PC-9 (cell line): ENCODE measurements around the gene NUP160. TPM values are rescaled to one million over a fixed set of nuclear protein-coding genes. Genes with fewer than 3 reads are reported as not detected.
A peak's percentile ranks its signal among the peaks of the same experiment; 100 is the strongest.

ENCODE experiments used
- BruUV-seq: library from RNA; stranded (reverse); fragments of 400-500 nt; replicated peaks from 2 replicates; lab custom pipeline; 2021; lab: Mats Ljungman, UMichigan
- CTCF ChIA-PET: fragments of 300-600 bp; sonication (Branson Sonifier 250); formaldehyde crosslinking; loops from one replicate; lab custom pipeline; 2022; ENCODE audit warnings: antibody characterized with exemption; lab: Charles Lee
- POLR2A ChIA-PET: fragments of 300-600 bp; sonication (Branson Sonifier 250); formaldehyde crosslinking; loops from one replicate; lab custom pipeline; 2022; ENCODE audit warnings: antibody characterized with exemption; ENCODE audit not compliant: unreplicated experiment; lab: Charles Lee
- DNase-seq, 2 experiments: peaks; one replicate each; pipeline versions ENCODE4 v3.0.0 to v3.0.0-alpha.2; 2015 to 2022; ENCODE audit warnings: mixed read lengths in 1 of 2
- H2AFZ ChIP-seq: fragments of 200-600 bp; sonication (generic); 2 replicates; pipeline ENCODE4 v1.8.1; 2017; ENCODE audit warnings: antibody characterized with exemption
- H3F3A ChIP-seq: fragments of 200-600 bp; sonication (generic); 2 replicates; pipeline ENCODE4 v1.8.1; 2017; ENCODE audit warnings: antibody characterized with exemption, mild to moderate bottlenecking, low read depth; ENCODE audit not compliant: insufficient read depth
- H3K27ac ChIP-seq: fragments of 200-600 bp; sonication (generic); 2 replicates; pipeline ENCODE4 v1.6.1; 2016; ENCODE audit warnings: mixed run types
- H3K27me3 ChIP-seq: fragments of 200-600 bp; sonication (generic); 2 replicates; pipeline ENCODE4 v1.6.1; 2016; ENCODE audit warnings: low read depth, mixed run types; ENCODE audit not compliant: insufficient read depth
- H3K36me3 ChIP-seq: fragments of 200-600 bp; sonication (generic); 2 replicates; pipeline ENCODE4 v1.6.1; 2016; ENCODE audit warnings: low read depth, mixed run types
- H3K4me1 ChIP-seq: fragments of 200-600 bp; sonication (generic); replicated peaks from 2 replicates; pipeline ENCODE4 v1.6.1; 2016; ENCODE audit warnings: mixed run types; ENCODE audit not compliant: insufficient read depth
- H3K4me2 ChIP-seq: fragments of 200-600 bp; sonication (generic); 2 replicates; pipeline ENCODE4 v1.6.1; 2017; ENCODE audit warnings: mixed run types
- H3K4me3 ChIP-seq: fragments of 200-600 bp; sonication (generic); 2 replicates; pipeline ENCODE4 v1.6.1; 2016; ENCODE audit warnings: mixed run types
- H3K79me2 ChIP-seq: fragments of 200-600 bp; sonication (generic); 2 replicates; pipeline ENCODE4 v1.6.1; 2017; ENCODE audit warnings: low read depth, mixed run types
- H3K9me2 ChIP-seq: fragments of 200-600 bp; sonication (generic); 2 replicates; pipeline ENCODE4 v1.8.1; 2017; ENCODE audit warnings: mild to moderate bottlenecking; ENCODE audit not compliant: insufficient read depth
- H3K9me3 ChIP-seq: fragments of 200-600 bp; sonication (generic); 2 replicates; pipeline ENCODE4 v1.8.1; 2016; ENCODE audit warnings: low read depth; ENCODE audit not compliant: insufficient read depth
- H4K20me1 ChIP-seq: fragments of 200-600 bp; sonication (generic); 2 replicates; pipeline ENCODE4 v1.8.1; 2017; ENCODE audit not compliant: insufficient read depth
- CTCF ChIP-seq: fragments of 200-600 bp; sonication (generic); conservative IDR thresholded peaks from 2 replicates; pipeline ENCODE4 v1.6.1; 2017; ENCODE audit warnings: mixed run types, antibody characterized with exemption, mild to moderate bottlenecking, moderate library complexity
- EZH2 ChIP-seq: fragments of 200-600 bp; sonication (generic); IDR thresholded peaks from 2 replicates; pipeline ENCODE4 v1.8.0; 2017; ENCODE audit warnings: antibody characterized with exemption, low read depth
- intact Hi-C: fragments of 100-400 bp; cut with micrococcal nuclease; formaldehyde crosslinking; loops from one replicate; pipeline ENCODE4 v1.10.0; 2022; ENCODE audit not compliant: unreplicated experiment
- total RNA-seq: library from RNA; stranded (reverse); gene quantifications from 2 replicates; pipeline ENCODE4 v1.2.3, GENCODE V29; 2021

NUP160 gene
- total RNA-seq, 1 experiment from 2014 or later: 73.2 TPM

DNA sequence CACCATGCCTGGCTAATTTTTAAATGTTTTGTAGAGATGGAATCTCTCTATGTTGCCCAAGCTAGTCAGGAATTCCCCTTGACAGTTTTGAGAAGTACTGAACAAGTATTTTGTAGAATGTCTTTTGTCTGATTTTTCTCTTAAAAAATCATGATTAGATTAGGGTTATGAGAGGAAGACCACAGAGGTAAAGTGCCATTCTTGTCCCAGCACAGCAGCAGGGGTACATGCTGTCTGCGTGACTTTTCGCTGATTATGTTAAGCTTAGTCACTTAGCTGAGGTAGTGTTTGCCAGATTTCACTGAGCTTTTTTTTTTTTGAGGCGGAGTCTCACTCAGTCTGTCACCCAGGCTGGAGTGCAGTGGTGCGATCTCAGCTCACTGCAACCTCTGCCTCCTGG lies 13.6 kb upstream of the NUP160 start:
- no peak overlapping the region for H3K4me3 ChIP-seq
- intact Hi-C loops: loop anchor here (2.0 to 5.0 kb wide), 2 partner anchors 57 to 191 kb away; no protein-coding TSS in a partner anchor
- DNase-seq: peak in 1 of 2 experiments; percentile 29

DNA sequence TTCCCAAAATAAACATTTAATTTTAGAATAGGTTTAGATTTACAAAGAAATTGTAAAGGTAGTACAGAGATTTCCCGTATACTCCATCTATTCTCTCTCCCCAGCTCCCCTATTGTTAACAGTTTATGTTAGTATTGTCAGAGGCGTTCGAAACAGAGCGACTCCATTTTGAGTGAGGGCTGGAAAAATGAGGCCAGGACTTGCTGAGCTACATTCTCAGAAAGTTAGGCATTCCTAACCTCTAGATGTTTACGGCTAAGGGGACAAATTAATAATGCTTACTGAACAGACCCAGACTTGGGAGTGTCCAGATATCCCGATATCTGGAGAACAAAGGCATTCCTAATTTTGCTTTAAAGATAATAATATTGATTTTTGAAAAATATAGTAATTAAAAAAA lies 12.4 kb upstream of the NUP160 start:
- ChIA-PET POLR2A (interaction anchor here (0.5 to 0.7 kb wide), 5 partner anchors 11 to 45 kb away, joined by 4 to 11 read pairs (median 6); no protein-coding TSS in a partner anchor), CTCF (interaction anchor here (0.7 kb wide), 1 partner anchor 324 kb away, joined by 5 read pairs; no protein-coding TSS in a partner anchor)
- TF ChIP-seq CTCF: no peak
- no peak for TF ChIP-seq EZH2
- Histone ChIP-seq H3K36me3 (no peaks in the 10 kb centered on the region), H4K20me1 (no peaks in the 10 kb centered on the region), H3K27me3 (no peaks in the 10 kb centered on the region), H3K27ac (no peak overlapping the region), H3K4me2 (no peak overlapping the region), H3K4me3 (no peak overlapping the region), H2AFZ (0 out of 2 replicates have a peak overlapping the region, but pooled peaks have one; percentile 30), H3K9me2 (no peaks in the 10 kb centered on the region), H3K4me1 (peaks cover 16% of the 10 kb centered on the region), H3K9me3 (no peaks in the 10 kb centered on the region; the same call in 1 of the 2 replicates), H3K79me2 (no peaks in the 10 kb centered on the region), H3F3A (peaks cover 7% of the 10 kb centered on the region; the same call in 1 of the 2 replicates)
- no TSS peak for BruUV-seq
- intact Hi-C loops: loop anchor here (2.0 to 5.0 kb wide), 2 partner anchors 58 to 192 kb away; no protein-coding TSS in a partner anchor
- peak; percentile 25 to 56 for DNase-seq

More for the DNA sequence above, 13.6 kb upstream of the NUP160 start:
- H3K4me1 ChIP-seq: peaks cover 16% of the 10 kb centered on the region
- no peaks in the 10 kb centered on the region for H3K9me2 ChIP-seq
- no peak overlapping the region for H3K4me2 ChIP-seq
- H2AFZ ChIP-seq: no peak overlapping the region
- no TSS peak for BruUV-seq
- ChIA-PET POLR2A (interaction anchor here (0.6 to 0.7 kb wide), 7 partner anchors 10 to 125 kb away, joined by 3 to 9 read pairs (median 4); no protein-coding TSS in a partner anchor), CTCF (no interaction called here)
- no peaks in the 10 kb centered on the region for H4K20me1 ChIP-seq
- no peaks in the 10 kb centered on the region for H3K79me2 ChIP-seq
- H3K36me3 ChIP-seq: no peaks in the 10 kb centered on the region
- TF ChIP-seq EZH2: no peak
- no peak for TF ChIP-seq CTCF
- peaks cover 7% of the 10 kb centered on the region; the same call in 1 of the 2 replicates for H3F3A ChIP-seq
- no peaks in the 10 kb centered on the region for H3K27me3 ChIP-seq
- no peaks in the 10 kb centered on the region; the same call in 1 of the 2 replicates for H3K9me3 ChIP-seq
- H3K27ac ChIP-seq: no peak overlapping the region

DNA sequence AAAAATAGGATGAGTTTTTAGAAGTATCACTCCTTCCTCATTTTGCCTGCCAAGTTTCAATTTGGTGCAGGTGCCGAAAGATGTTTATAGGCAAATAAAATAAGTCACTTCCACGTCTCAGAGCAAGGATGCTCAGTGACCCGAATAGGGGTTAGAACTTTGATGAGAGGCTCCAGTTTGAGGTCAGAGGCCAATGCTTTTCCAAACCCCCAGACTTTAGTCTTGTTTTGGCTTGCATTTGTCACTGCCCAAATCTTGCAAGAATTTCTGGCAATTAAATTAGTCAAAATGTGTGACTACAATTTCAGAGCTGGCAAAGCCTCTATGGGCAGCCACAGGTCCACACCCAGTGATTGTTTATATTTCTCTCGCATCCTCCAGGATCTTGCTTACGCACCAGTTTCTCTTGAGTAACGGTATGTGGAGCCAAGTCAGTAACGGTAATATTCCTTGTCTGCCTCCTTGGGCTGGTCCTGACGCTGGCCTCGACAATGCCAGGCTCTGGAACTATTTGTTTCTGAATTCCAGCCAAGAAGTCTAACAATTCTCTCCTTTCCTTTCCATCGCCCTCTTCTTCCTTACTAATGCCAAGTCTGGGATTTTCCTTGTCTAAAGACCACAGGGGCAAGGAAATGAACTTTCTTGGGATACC lies 9.9 kb upstream of the NUP160 start:
- no peaks in the 10 kb centered on the region for H4K20me1 ChIP-seq
- ChIA-PET CTCF (interaction anchor here (1.1 kb wide), 1 partner anchor 66 kb away, joined by 3 read pairs; no protein-coding TSS in a partner anchor), POLR2A (no interaction called here)
- no peak for DNase-seq
- H3K4me2 ChIP-seq: no peak overlapping the region
- peaks cover 7% of the 10 kb centered on the region; the same call in 1 of the 2 replicates for H3F3A ChIP-seq
- TF ChIP-seq EZH2 (no peak), CTCF (no peak)
- intact Hi-C loops: no loop called here
- no peaks in the 10 kb centered on the region for H3K9me3 ChIP-seq
- no peak overlapping the region for H2AFZ ChIP-seq
- H3K36me3 ChIP-seq: no peaks in the 10 kb centered on the region
- no TSS peak for BruUV-seq
- no peak overlapping the region for H3K27ac ChIP-seq
- H3K4me1 ChIP-seq: peaks cover 16% of the 10 kb centered on the region
- no peak overlapping the region for H3K4me3 ChIP-seq
- no peaks in the 10 kb centered on the region for H3K79me2 ChIP-seq
- H3K9me2 ChIP-seq: no peaks in the 10 kb centered on the region
- no peaks in the 10 kb centered on the region for H3K27me3 ChIP-seq
